Measurements from ENCODE around the gene NFU1. TPM values are rescaled to one million over a fixed set of nuclear protein-coding genes. Genes with fewer than 3 reads are reported as not detected.

Gene NFU1
- total and polyA plus RNA-seq, 2 of the 8 experiments (the other 6 are each of a cell fraction or from before 2014, with no cell fraction given), result 18.4 to 45.5 TPM

DNA sequence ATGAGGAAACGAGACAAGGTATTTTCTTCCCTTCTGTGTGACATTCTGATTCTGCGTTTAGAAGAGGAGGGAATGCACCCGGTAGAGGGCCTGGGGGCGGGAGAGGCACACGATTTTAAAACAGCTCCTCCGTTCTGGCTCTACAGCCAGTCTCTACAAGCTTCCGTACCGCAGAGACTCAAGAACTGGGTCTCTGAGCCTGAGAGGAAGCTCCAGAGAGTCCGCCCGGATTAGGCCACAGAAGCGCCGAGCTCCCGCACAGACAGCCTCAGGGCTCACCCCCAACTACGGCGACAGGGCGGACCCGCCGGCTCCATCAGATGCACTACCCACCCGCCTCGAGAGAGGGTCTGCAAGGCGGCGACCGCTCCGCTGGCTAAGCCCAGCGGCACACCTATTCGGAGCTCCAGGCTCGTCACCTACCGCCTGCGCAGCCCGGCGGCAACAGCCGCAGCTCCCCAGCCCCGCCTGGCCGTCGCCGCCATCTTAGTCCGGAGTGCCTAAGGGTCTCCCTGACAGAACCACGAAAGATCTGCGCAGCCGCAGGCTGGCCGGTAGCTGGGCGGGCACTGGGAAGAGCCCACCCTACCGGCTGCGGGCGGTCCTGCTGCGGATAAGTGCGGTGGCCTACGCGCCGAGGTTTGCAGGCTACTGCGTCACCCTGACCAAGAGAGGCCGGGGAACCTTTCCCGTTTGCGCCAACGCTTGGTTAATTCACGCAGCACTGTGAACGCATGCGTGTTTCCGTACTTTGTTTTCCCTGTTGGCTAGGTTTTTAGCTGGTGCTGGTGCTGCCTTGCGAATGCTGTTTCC lies at the start of gene NFU1 (continued):
- peak in 1 of 2 experiments; percentile 75; a peak in 2 of 4 replicates for TF ChIP-seq SIN3A (conservative IDR thresholded peaks at IDR 0.05 in 1 of 2, IDR thresholded peaks at IDR 0.05 in 1 of 2; ENCODE audit: low read depth in 1 of 2, low read length in 2 of 2)
- peak; percentile 96 for TF ChIP-seq TAF1 (IDR thresholded peaks at IDR 0.05; ENCODE audit: low read depth, low read length)
- TF ChIP-seq NRF1 (IDR thresholded peaks at IDR 0.05; ENCODE audit: low read depth, low read length), result peak; percentile 71
- TF ChIP-seq CREB1 (IDR thresholded peaks at IDR 0.05), result peak; percentile 84
- peak; percentile 95 for TF ChIP-seq ASH2L (IDR thresholded peaks at IDR 0.05; ENCODE audit: low read length)
- TF ChIP-seq HDAC2 (IDR thresholded peaks at IDR 0.05; ENCODE audit: borderline replicate concordance in 1 of 2, low read depth in 2 of 2, low read length in 2 of 2), result peak in 1 of 2 experiments; percentile 45; a peak in 2 of 4 replicates
- TF ChIP-seq HDAC6 (IDR thresholded peaks at IDR 0.05; ENCODE audit: low read depth, low read length), result no peak
- TF ChIP-seq POLR2A (IDR thresholded peaks at IDR 0.05; ENCODE audit: control extremely low read depth in 1 of 2, low read depth in 2 of 2, low read length in 2 of 2), result peak in 1 of 2 experiments; percentile 93; a peak in 2 of 3 replicates
- no peak for TF ChIP-seq RNF2 (IDR thresholded peaks at IDR 0.05; ENCODE audit: borderline replicate concordance, low read depth, low read length, missing control alignments, poor library complexity, severe bottlenecking)
- peak; percentile 98 for TF ChIP-seq YY1 (IDR thresholded peaks at IDR 0.05; ENCODE audit: low read depth, low read length)
- peak; percentile 87 for TF ChIP-seq PHF8 (conservative IDR thresholded peaks at IDR 0.05; ENCODE audit: low read depth, low read length)
- TF ChIP-seq, protein P1, sequence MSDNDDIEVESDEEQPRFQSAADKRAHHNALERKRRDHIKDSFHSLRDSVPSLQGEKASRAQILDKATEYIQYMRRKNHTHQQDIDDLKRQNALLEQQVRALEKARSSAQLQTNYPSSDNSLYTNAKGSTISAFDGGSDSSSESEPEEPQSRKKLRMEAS (IDR thresholded peaks at IDR 0.05), result peak; percentile 59; the same call in 1 of the 2 replicates
- peak; percentile 73 for TF ChIP-seq TBP (IDR thresholded peaks at IDR 0.05; ENCODE audit: low read depth, low read length)
- TF ChIP-seq RBBP5 (IDR thresholded peaks at IDR 0.05; ENCODE audit: borderline replicate concordance, low read depth, low read length), result peak; percentile 98
- TF ChIP-seq SAP30 (IDR thresholded peaks at IDR 0.05; ENCODE audit: insufficient read depth, insufficient replicate concordance, low read length), result peak; percentile 61
- TF ChIP-seq POU5F1 (IDR thresholded peaks at IDR 0.05; ENCODE audit: low read depth, low read length), result no peak
- TF ChIP-seq TEAD4 (IDR thresholded peaks at IDR 0.05; ENCODE audit: low read depth, low read length), result 0 out of 2 replicates have a peak, but pooled peaks have one; percentile 6
- no peak for TF ChIP-seq GABPA (IDR thresholded peaks at IDR 0.05; ENCODE audit: borderline replicate concordance, insufficient read depth, low read length)
- TF ChIP-seq CBX8 (IDR thresholded peaks at IDR 0.05; ENCODE audit: borderline replicate concordance, low read depth, low read length), result no peak
- TF ChIP-seq, protein P2, sequence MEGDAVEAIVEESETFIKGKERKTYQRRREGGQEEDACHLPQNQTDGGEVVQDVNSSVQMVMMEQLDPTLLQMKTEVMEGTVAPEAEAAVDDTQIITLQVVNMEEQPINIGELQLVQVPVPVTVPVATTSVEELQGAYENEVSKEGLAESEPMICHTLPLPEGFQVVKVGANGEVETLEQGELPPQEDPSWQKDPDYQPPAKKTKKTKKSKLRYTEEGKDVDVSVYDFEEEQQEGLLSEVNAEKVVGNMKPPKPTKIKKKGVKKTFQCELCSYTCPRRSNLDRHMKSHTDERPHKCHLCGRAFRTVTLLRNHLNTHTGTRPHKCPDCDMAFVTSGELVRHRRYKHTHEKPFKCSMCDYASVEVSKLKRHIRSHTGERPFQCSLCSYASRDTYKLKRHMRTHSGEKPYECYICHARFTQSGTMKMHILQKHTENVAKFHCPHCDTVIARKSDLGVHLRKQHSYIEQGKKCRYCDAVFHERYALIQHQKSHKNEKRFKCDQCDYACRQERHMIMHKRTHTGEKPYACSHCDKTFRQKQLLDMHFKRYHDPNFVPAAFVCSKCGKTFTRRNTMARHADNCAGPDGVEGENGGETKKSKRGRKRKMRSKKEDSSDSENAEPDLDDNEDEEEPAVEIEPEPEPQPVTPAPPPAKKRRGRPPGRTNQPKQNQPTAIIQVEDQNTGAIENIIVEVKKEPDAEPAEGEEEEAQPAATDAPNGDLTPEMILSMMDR (IDR thresholded peaks at IDR 0.05; ENCODE audit: control extremely low read depth in 1 of 3, insufficient read depth in 1 of 3, low read depth in 1 of 3, low read length in 3 of 3), result peak; percentile 47 to 77 (median 71)
